CMK (cell line): ENCODE measurements around the gene ZNF480.
A peak's percentile ranks its signal among the peaks of the same experiment; 100 is the strongest.
"Not testable (repeated sequence)": the region's sequence is repeated elsewhere in the genome, so short reads cannot be mapped to it uniquely, and the experiment has no call there.

Source experiments
- DNase-seq: peaks from one replicate; pipeline ENCODE4 v3.0.0-alpha.2; 2010; ENCODE audit warnings: low read depth

ZNF480 gene

GRCh38 chr19:52336791-52337381 lies 39.9 kb downstream of the ZNF480 start:
- DNase-seq: no peak

GRCh38 chr19:52339022-52339421 lies 42.1 kb downstream of the ZNF480 start:
- not testable (repeated sequence) for DNase-seq

- peak; percentile 38 for DNase-seq
These were observed 46.6 kb downstream of the ZNF480 start for GRCh38 chr19:52343548-52343947.

GRCh38 chr19:52345162-52345561 lies 48.2 kb downstream of the ZNF480 start:
- DNase-seq: no peak

GRCh38 chr19:52351512-52351911 lies 54.5 kb downstream of the ZNF480 start:
- no peak for DNase-seq

DNA sequence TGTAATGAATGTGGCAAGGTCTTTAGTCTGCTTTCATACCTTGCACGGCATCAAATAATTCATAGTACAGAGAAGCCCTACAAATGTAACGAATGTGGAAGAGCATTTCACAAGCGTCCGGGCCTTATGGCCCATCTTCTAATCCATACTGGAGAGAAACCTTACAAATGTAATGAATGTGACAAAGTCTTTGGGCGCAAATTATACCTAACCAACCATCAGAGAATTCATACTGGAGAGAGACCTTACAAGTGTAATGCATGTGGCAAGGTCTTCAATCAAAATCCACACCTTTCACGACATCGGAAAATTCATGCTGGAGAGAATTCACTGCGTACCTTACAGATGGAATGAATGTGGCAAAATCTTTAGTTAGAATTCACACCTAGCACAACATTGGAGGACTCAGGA lies 69.5 kb downstream of the ZNF480 start:
- no peak for DNase-seq

- DNase-seq: peak; percentile 82
These were observed 72.8 kb downstream of the ZNF480 start, which contains the start of gene ZNF880 for GRCh38 chr19:52369559-52370340. Gene ZNF880, plus strand, starts transcription at chr19:52369923. Its CDS starts 43 bp downstream, at chr19:52369966.

- no peak for DNase-seq
These were observed 73.4 kb downstream of the ZNF480 start for GRCh38 chr19:52370341-52370710.
